K562 (cell line): ENCODE results near the gene RARG.

Source experiments
- ATF2 ChIP-seq: sonication (generic); formaldehyde crosslinking; IDR thresholded peaks from 2 replicates; pipeline ENCODE4 v1.8.1; 2022; ENCODE audit warnings: missing genetic modification reagents
- BCL6 ChIP-seq: fragments of 250-450 bp; sonication (Bioruptor Pico); IDR thresholded peaks from 2 replicates; pipeline ENCODE4 v1.4.0; 2020
- POLR3G ChIP-seq: IDR thresholded peaks from 2 replicates; pipeline ENCODE4 v1.6.1; 2011; ENCODE audit not compliant: insufficient read length, insufficient replicate concordance; ENCODE audit errors: extremely low read depth
- SMARCE1 ChIP-seq: fragments of 450-650 bp; IDR thresholded peaks from 2 replicates; pipeline ENCODE4 v1.7.1; 2016; ENCODE audit warnings: mild to moderate bottlenecking
- SPI1 ChIP-seq: IDR thresholded peaks from 2 replicates; pipeline ENCODE4 v1.6.1; 2011; ENCODE audit warnings: low read depth, low read length, control low read depth, borderline replicate concordance
- ZBTB40 ChIP-seq, 2 experiments: fragments of 450-650 bp in 1 of 2; sonication (generic) in 1 of 2; formaldehyde crosslinking in 1 of 2; IDR thresholded peaks; 2 replicates each; pipeline versions ENCODE4 v1.7.1 to v1.9.0; 2016 to 2022; ENCODE audit warnings: inconsistent platforms in 1 of 2, mild to moderate bottlenecking in 1 of 2, missing genetic modification reagents in 1 of 2
- ZFP91 ChIP-seq: sonication (generic); formaldehyde crosslinking; IDR thresholded peaks from 2 replicates; pipeline ENCODE4 v1.8.0; 2022; ENCODE audit warnings: mild to moderate bottlenecking, missing genetic modification reagents

GRCh38 chr12:53204351-53204750, 27.7 kb downstream of the RARG start:
- peak; percentile 15; the same call in 1 of the 2 replicates for TF ChIP-seq SPI1
- no peak for TF ChIP-seq ATF2
- no peak for TF ChIP-seq ZFP91 (CRISPR knock-in tag)
- no peak for TF ChIP-seq POLR3G
- no peak for TF ChIP-seq BCL6
- TF ChIP-seq ZBTB40 (IDR thresholded peaks at IDR 0.05), result no peak
- TF ChIP-seq ZBTB40 (CRISPR knock-in tag; IDR thresholded peaks at IDR 0.05), result no peak
- TF ChIP-seq SMARCE1, result no peak
